ENCODE data around the gene ZCCHC2. TPM values are rescaled to one million over a fixed set of nuclear protein-coding genes. Genes with fewer than 3 reads are reported as not detected.

The ZCCHC2 gene
- total RNA-seq, 4 donors from 2014 or later, result 20.1 to 28.5 (median 24.9) TPM

GRCh38 chr18:62554061-62554815 lies 31.4 kb downstream of the ZCCHC2 start:
- Histone ChIP-seq H3K27me3 (no peaks in the 10 kb centered on the region), H3K27ac (no peak overlapping the region), H3K4me1 (no peaks in the 10 kb centered on the region), H3K36me3 (peaks cover 30 to 44% of the 10 kb centered on the region in 2 donors), H3K4me3 (replicated peaks in 1 of 3) (no peak overlapping the region), H3K9me3 (no peaks in the 10 kb centered on the region)
- no peak for TF ChIP-seq POLR2A (IDR thresholded peaks at IDR 0.05)
- TF ChIP-seq CTCF (IDR thresholded peaks at IDR 0.05), result no peak
- no peak for DNase-seq
- 89 to 91% methylated on average over 6 of the region's 6 CpGs for WGBS, 2 donors
- intact Hi-C loops (cut with DNase I), result no loop called here

- H3K4me1 ChIP-seq, result no peaks in the 10 kb centered on the region
- TF ChIP-seq CTCF (IDR thresholded peaks at IDR 0.05), result no peak
- H3K4me3 ChIP-seq (replicated peaks in 1 of 3), result no peak overlapping the region
- H3K9me3 ChIP-seq, result no peaks in the 10 kb centered on the region
- H3K27me3 ChIP-seq, result no peaks in the 10 kb centered on the region
- DNase-seq, result no peak
- intact Hi-C loops (cut with DNase I), result no loop called here
- peaks cover 27 to 44% of the 10 kb centered on the region in 2 donors for H3K36me3 ChIP-seq
- H3K27ac ChIP-seq, result no peak overlapping the region
- WGBS, 2 donors, result 95 to 97% methylated on average over 3 of the region's 3 CpGs
Measured at GRCh38 chr18:62555135-62555534, 32.3 kb downstream of the ZCCHC2 start.

GRCh38 chr18:62556397-62556796 lies 33.6 kb downstream of the ZCCHC2 start:
- H3K4me1 ChIP-seq, result no peaks in the 10 kb centered on the region
- DNase-seq, result no peak
- H3K27ac ChIP-seq, result no peak overlapping the region
- no peaks in the 10 kb centered on the region for H3K27me3 ChIP-seq
- TF ChIP-seq POLR2A (IDR thresholded peaks at IDR 0.05), result no peak
- no peak for TF ChIP-seq CTCF (IDR thresholded peaks at IDR 0.05)
- 78 to 83% methylated on average over 4 of the region's 4 CpGs for WGBS, 2 donors
- no peaks in the 10 kb centered on the region for H3K9me3 ChIP-seq
- H3K36me3 ChIP-seq, result peaks cover 24 to 35% of the 10 kb centered on the region in 2 donors
- H3K4me3 ChIP-seq (replicated peaks in 1 of 3), result no peak overlapping the region
- intact Hi-C loops (cut with DNase I), result no loop called here

GRCh38 chr18:62558015-62558663 lies 35.3 kb downstream of the ZCCHC2 start:
- Histone ChIP-seq H3K27me3 (no peaks in the 10 kb centered on the region), H3K27ac (no peak overlapping the region), H3K4me3 (replicated peaks in 1 of 3) (no peak overlapping the region), H3K9me3 (no peaks in the 10 kb centered on the region), H3K4me1 (no peaks in the 10 kb centered on the region), H3K36me3 (peaks cover 25 to 31% of the 10 kb centered on the region in 2 donors)
- no peak for DNase-seq
- 91 to 93% methylated on average over 6 of the region's 6 CpGs for WGBS, 2 donors
- TF ChIP-seq CTCF (IDR thresholded peaks at IDR 0.05) (no peak), POLR2A (IDR thresholded peaks at IDR 0.05) (no peak)
- intact Hi-C loops (cut with DNase I), result no loop called here

- intact Hi-C loops (cut with DNase I), result no loop called here
- no peak overlapping the region for H3K27ac ChIP-seq
- WGBS, 2 donors, result 94 to 95% methylated on average over 3 of the region's 3 CpGs
- no peak for DNase-seq
- no peak overlapping the region for H3K4me3 ChIP-seq (replicated peaks in 1 of 3)
- H3K36me3 ChIP-seq, result peaks cover 12 to 36% of the 10 kb centered on the region in 2 donors
- H3K4me1 ChIP-seq, result no peaks in the 10 kb centered on the region
- no peaks in the 10 kb centered on the region for H3K27me3 ChIP-seq
- no peaks in the 10 kb centered on the region for H3K9me3 ChIP-seq
- TF ChIP-seq POLR2A (IDR thresholded peaks at IDR 0.05), result no peak
- no peak for TF ChIP-seq CTCF (IDR thresholded peaks at IDR 0.05)
Measured at GRCh38 chr18:62564044-62564443, 41.2 kb downstream of the ZCCHC2 start.
